Stimulated activated effector memory CD8-positive, alpha-beta T cell treated with anti-CD3 and anti-CD28 coated beads, Interleukin-12 subunit alpha, Interleukin-12 subunit beta, amount 100 ng/mL, for 72 hours (primary cell): ENCODE measurements around the gene SYTL2.
"Not testable (repeated sequence)": the region's sequence is repeated elsewhere in the genome, so short reads cannot be mapped to it uniquely, and the experiment has no call there.

Experiments used
- ATAC-seq: fragments of 150-1000 bp; cut with Tn5 transposase; 2 replicates; pipeline ENCODE4 v1.10.0; 2021
- DNase-seq, 2 donors: peaks; one replicate each; pipeline ENCODE4 v3.0.0; 2021 to 2022; ENCODE audit warnings: low spot score in 2 of 2
- H3K27ac Mint-ChIP-seq: one replicate; pipeline ENCODE4 v1.8.0; 2022; ENCODE audit warnings: mild to moderate bottlenecking, mixed read lengths
- H3K36me3 Mint-ChIP-seq: one replicate; pipeline ENCODE4 v1.8.0; 2022; ENCODE audit warnings: mild to moderate bottlenecking, mixed read lengths
- H3K4me1 Mint-ChIP-seq: one replicate; pipeline ENCODE4 v1.8.0; 2022; ENCODE audit warnings: mixed read lengths
- H3K4me3 Mint-ChIP-seq: one replicate; pipeline ENCODE4 v1.8.0; 2022; ENCODE audit warnings: mild to moderate bottlenecking, mixed read lengths
- H3K9me3 Mint-ChIP-seq: one replicate; pipeline ENCODE4 v1.8.0; 2022; ENCODE audit warnings: mixed read lengths

SYTL2 gene

GRCh38 chr11:85685820-85686459 is 125.0 kb downstream of the SYTL2 start, which contains the start of gene CCDC89:
Gene CCDC89 (minus strand): TSS chr11:85686195. CDS start chr11:85686130, 65 bp downstream.
- ATAC-seq (no peak), DNase-seq (no peak)
- H3K9me3 Mint-ChIP-seq = no peaks in the 10 kb centered on the region
- peaks cover 28% of the 10 kb centered on the region for H3K36me3 Mint-ChIP-seq
- H3K4me3 Mint-ChIP-seq = no peak within 1 kb of the TSS
- H3K4me1 Mint-ChIP-seq = peaks cover 45% of the 10 kb centered on the region
- H3K27ac Mint-ChIP-seq = no peak within 1 kb of the TSS

GRCh38 chr11:85685125-85685819 is 125.7 kb downstream of the SYTL2 start:
- no peak for DNase-seq
- no peak overlapping the region for H3K27ac Mint-ChIP-seq
- peaks cover 21% of the 10 kb centered on the region for H3K36me3 Mint-ChIP-seq
- no peak overlapping the region for H3K4me3 Mint-ChIP-seq
- H3K4me1 Mint-ChIP-seq = peaks cover 42% of the 10 kb centered on the region
- no peak for ATAC-seq
- H3K9me3 Mint-ChIP-seq = no peaks in the 10 kb centered on the region

- H3K4me1 Mint-ChIP-seq = peaks cover 42% of the 10 kb centered on the region
- peaks cover 16% of the 10 kb centered on the region for H3K36me3 Mint-ChIP-seq
- ATAC-seq = peak; percentile 84
- no peaks in the 10 kb centered on the region for H3K9me3 Mint-ChIP-seq
- peak overlapping the region; percentile 83 for H3K4me3 Mint-ChIP-seq
- DNase-seq = peak; percentile 57 to 83
- H3K27ac Mint-ChIP-seq = peak overlapping the region; percentile 94
Measured at GRCh38 chr11:85682330-85683305, 128.3 kb downstream of the SYTL2 start.

- Mint-ChIP-seq H3K36me3 (peaks cover 16% of the 10 kb centered on the region), H3K27ac (peak overlapping the region; percentile 34), H3K4me3 (no peak overlapping the region), H3K4me1 (peaks cover 40% of the 10 kb centered on the region), H3K9me3 (no peaks in the 10 kb centered on the region)
- DNase-seq (no peak), ATAC-seq (peak; percentile 85)
Measured at GRCh38 chr11:85680897-85681296, 130.0 kb downstream of the SYTL2 start.

- H3K9me3 Mint-ChIP-seq = no peaks in the 10 kb centered on the region
- no peak for ATAC-seq
- H3K4me3 Mint-ChIP-seq = no peak overlapping the region
- H3K27ac Mint-ChIP-seq = no peak overlapping the region
- no peak for DNase-seq
- peaks cover 31% of the 10 kb centered on the region for H3K4me1 Mint-ChIP-seq
- H3K36me3 Mint-ChIP-seq = peaks cover 10% of the 10 kb centered on the region
Measured at GRCh38 chr11:85679576-85679975, 131.4 kb downstream of the SYTL2 start.

GRCh38 chr11:85673393-85673792 is 137.5 kb downstream of the SYTL2 start:
- H3K27ac Mint-ChIP-seq = no peak overlapping the region

GRCh38 chr11:85672105-85672902 is 138.6 kb downstream of the SYTL2 start:
- no peak overlapping the region for H3K4me3 Mint-ChIP-seq
- no peaks in the 10 kb centered on the region for H3K36me3 Mint-ChIP-seq
- H3K9me3 Mint-ChIP-seq = no peaks in the 10 kb centered on the region
- H3K4me1 Mint-ChIP-seq = peaks cover 5% of the 10 kb centered on the region
- H3K27ac Mint-ChIP-seq = no peak overlapping the region
- ATAC-seq = peak; percentile 45
- DNase-seq = no peak

More at GRCh38 chr11:85673393-85673792, 137.5 kb downstream of the SYTL2 start:
- Mint-ChIP-seq H3K4me1 (peaks cover 5% of the 10 kb centered on the region), H3K9me3 (no peaks in the 10 kb centered on the region), H3K4me3 (no peak overlapping the region), H3K36me3 (no peaks in the 10 kb centered on the region)
- ATAC-seq = peak; percentile 93
- no peak for DNase-seq

GRCh38 chr11:85670949-85671663 is 139.8 kb downstream of the SYTL2 start:
- H3K9me3 Mint-ChIP-seq, H3K4me3 Mint-ChIP-seq, H3K36me3 Mint-ChIP-seq, H3K27ac Mint-ChIP-seq, DNase-seq, ATAC-seq, H3K4me1 Mint-ChIP-seq: not testable (repeated sequence)

- no peak overlapping the region for H3K4me3 Mint-ChIP-seq
Measured at GRCh38 chr11:85668157-85668556, 142.8 kb downstream of the SYTL2 start.

GRCh38 chr11:85666687-85667086 is 144.3 kb downstream of the SYTL2 start:
- peaks cover 39% of the 10 kb centered on the region for H3K36me3 Mint-ChIP-seq
- H3K9me3 Mint-ChIP-seq = no peaks in the 10 kb centered on the region
- DNase-seq (no peak), ATAC-seq (no peak)
- H3K4me1 Mint-ChIP-seq = peaks cover 13% of the 10 kb centered on the region
- no peak overlapping the region for H3K4me3 Mint-ChIP-seq
- no peak overlapping the region for H3K27ac Mint-ChIP-seq

More at GRCh38 chr11:85668157-85668556, 142.8 kb downstream of the SYTL2 start:
- no peak for DNase-seq
- Mint-ChIP-seq H3K36me3 (peaks cover 24% of the 10 kb centered on the region), H3K27ac (no peak overlapping the region), H3K4me1 (peaks cover 9% of the 10 kb centered on the region), H3K9me3 (no peaks in the 10 kb centered on the region)
- ATAC-seq = no peak

GRCh38 chr11:85665733-85666132 is 145.2 kb downstream of the SYTL2 start:
- Mint-ChIP-seq H3K4me3 (peak overlapping the region; percentile 100), H3K27ac (peak overlapping the region; percentile 99)

GRCh38 chr11:85664615-85665481 is 146.1 kb downstream of the SYTL2 start, which contains the start of gene CREBZF:
Gene CREBZF (minus strand): TSS chr11:85665129. CDS start chr11:85664875, 254 bp downstream.
- Mint-ChIP-seq H3K4me1 (peaks cover 28% of the 10 kb centered on the region), H3K9me3 (no peaks in the 10 kb centered on the region), H3K4me3 (peak within 1 kb of the TSS; percentile 100), H3K27ac (peak within 1 kb of the TSS; percentile 99), H3K36me3 (peaks cover 57% of the 10 kb centered on the region)
- ATAC-seq = peak; percentile 92
- DNase-seq = peak; percentile 96 to 98

More at GRCh38 chr11:85665733-85666132, 145.2 kb downstream of the SYTL2 start:
- H3K9me3 Mint-ChIP-seq = no peaks in the 10 kb centered on the region
- ATAC-seq (no peak), DNase-seq (no peak)
- H3K4me1 Mint-ChIP-seq = peaks cover 22% of the 10 kb centered on the region
- peaks cover 49% of the 10 kb centered on the region for H3K36me3 Mint-ChIP-seq
